Endothelial cell (in vitro differentiated cells): Measurements from ENCODE around the gene TNFRSF8. TPM values are rescaled to one million over a fixed set of nuclear protein-coding genes. Genes with fewer than 3 reads are reported as not detected.

Experiments
- DNase-seq: peaks from one replicate; pipeline ENCODE4 v3.0.0; 2021; ENCODE audit warnings: low spot score
- H3K27ac Mint-ChIP-seq: one replicate; pipeline ENCODE4 v1.8.0; 2021; ENCODE audit warnings: mixed read lengths, inconsistent platforms; ENCODE audit not compliant: unreplicated experiment
- H3K27me3 Mint-ChIP-seq: one replicate; pipeline ENCODE4 v1.8.0; 2021; ENCODE audit warnings: mild to moderate bottlenecking, moderate library complexity, mixed read lengths, inconsistent platforms; ENCODE audit not compliant: unreplicated experiment
- H3K36me3 Mint-ChIP-seq: one replicate; pipeline ENCODE4 v1.8.0; 2021; ENCODE audit warnings: mild to moderate bottlenecking, low read depth, mixed read lengths, inconsistent platforms; ENCODE audit not compliant: unreplicated experiment
- H3K4me1 Mint-ChIP-seq: one replicate; pipeline ENCODE4 v1.8.0; 2021; ENCODE audit warnings: mild to moderate bottlenecking, mixed read lengths, inconsistent platforms; ENCODE audit not compliant: unreplicated experiment
- H3K4me3 Mint-ChIP-seq: one replicate; pipeline ENCODE4 v1.8.0; 2021; ENCODE audit warnings: mild to moderate bottlenecking, mixed read lengths, inconsistent platforms; ENCODE audit not compliant: unreplicated experiment
- H3K9me3 Mint-ChIP-seq: one replicate; pipeline ENCODE4 v1.8.0; 2021; ENCODE audit warnings: mixed read lengths, inconsistent platforms; ENCODE audit not compliant: unreplicated experiment
- total RNA-seq: library from RNA; stranded (reverse); fragmentation: NEBNext Ultra II Directional; extraction: Animal tissue kit (Norgen Biotek cat#: 25700); gene quantifications from one replicate; pipeline ENCODE4 v1.2.1, GENCODE V29; 2021; ENCODE audit not compliant: unreplicated experiment
- TF ChIP-seq, protein P1 (sequence below): fragments of 200-600 bp; sonication (generic); IDR thresholded peaks from one replicate; pipeline ENCODE4 v1.5.0; 2021; ENCODE audit warnings: antibody characterized with exemption; ENCODE audit not compliant: unreplicated experiment

TNFRSF8 gene
- total RNA-seq, 1 donor from 2014 or later: 1.9 TPM

DNA sequence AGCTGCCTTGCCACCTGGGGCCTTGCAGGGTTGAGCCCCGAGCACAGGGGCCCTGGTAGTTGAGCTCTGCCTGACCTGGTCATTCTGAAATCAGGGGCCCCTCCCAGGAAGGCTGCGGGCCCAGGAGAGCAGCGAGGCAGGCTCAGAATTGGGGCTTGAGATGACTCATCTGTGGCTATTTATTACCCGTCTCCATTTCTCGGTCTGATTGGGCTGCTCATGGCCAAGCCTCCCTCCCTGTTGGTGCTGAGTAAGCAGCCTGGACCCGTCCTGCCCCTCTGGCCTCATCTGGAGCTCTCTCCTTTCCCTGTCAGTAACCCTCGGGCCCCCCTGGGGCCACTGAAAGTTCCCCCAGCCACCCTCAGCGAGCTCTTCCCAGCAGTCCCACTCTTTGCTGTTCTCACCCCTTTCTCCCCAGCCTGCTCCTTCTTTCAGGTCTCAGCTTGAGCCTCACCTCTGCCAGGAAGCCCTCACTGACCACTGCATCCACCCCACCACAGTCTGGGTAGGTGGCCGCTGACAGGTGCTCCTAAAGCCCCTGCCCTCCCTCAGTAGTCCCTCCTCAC lies 11.0 kb upstream of the TNFRSF8 start:
- TF ChIP-seq, protein P1, sequence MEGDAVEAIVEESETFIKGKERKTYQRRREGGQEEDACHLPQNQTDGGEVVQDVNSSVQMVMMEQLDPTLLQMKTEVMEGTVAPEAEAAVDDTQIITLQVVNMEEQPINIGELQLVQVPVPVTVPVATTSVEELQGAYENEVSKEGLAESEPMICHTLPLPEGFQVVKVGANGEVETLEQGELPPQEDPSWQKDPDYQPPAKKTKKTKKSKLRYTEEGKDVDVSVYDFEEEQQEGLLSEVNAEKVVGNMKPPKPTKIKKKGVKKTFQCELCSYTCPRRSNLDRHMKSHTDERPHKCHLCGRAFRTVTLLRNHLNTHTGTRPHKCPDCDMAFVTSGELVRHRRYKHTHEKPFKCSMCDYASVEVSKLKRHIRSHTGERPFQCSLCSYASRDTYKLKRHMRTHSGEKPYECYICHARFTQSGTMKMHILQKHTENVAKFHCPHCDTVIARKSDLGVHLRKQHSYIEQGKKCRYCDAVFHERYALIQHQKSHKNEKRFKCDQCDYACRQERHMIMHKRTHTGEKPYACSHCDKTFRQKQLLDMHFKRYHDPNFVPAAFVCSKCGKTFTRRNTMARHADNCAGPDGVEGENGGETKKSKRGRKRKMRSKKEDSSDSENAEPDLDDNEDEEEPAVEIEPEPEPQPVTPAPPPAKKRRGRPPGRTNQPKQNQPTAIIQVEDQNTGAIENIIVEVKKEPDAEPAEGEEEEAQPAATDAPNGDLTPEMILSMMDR: no peak
- no peak overlapping the region for H3K27ac Mint-ChIP-seq
- H3K4me1 Mint-ChIP-seq: no peaks in the 10 kb centered on the region
- peaks cover 5% of the 10 kb centered on the region for H3K27me3 Mint-ChIP-seq
- H3K9me3 Mint-ChIP-seq: no peaks in the 10 kb centered on the region
- no peaks in the 10 kb centered on the region for H3K36me3 Mint-ChIP-seq
- no peak for DNase-seq
- H3K4me3 Mint-ChIP-seq: no peak overlapping the region

DNA sequence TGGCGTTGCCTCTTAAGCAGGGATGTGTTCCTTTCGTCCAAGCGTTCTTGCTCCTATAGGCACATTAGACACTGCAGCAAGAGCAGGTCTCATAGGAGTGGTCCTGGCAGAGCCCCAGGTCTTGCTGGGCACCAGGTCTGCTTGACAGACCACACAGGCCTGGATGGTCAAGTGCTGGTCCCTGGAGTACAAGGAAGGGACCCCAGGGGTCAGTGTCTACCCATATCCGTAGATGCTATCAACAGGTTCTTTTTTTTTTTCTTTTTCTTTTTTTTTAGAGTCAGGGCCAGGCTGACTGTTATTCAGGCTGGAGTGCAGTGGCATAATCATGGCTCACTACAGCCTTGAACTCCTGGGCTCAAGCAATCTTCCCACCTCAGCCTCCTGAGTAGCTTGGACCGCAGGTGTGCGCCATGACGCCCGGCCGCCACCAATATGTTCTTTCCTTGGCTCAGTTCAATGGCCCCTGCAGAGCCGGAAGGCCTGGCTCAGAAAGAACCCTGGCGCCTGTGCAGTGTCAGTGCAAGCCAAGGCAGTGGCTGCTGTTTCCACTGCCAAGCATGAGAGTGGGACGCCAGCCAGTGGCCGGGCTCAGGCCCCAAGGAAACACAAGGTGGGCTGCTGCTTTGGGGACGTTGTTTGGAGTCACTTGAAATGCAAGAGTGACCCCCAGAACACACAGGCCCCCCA lies 10.0 kb upstream of the TNFRSF8 start:
- H3K36me3 Mint-ChIP-seq: no peaks in the 10 kb centered on the region
- peaks cover 5% of the 10 kb centered on the region for H3K27me3 Mint-ChIP-seq
- H3K4me1 Mint-ChIP-seq: no peaks in the 10 kb centered on the region
- no peak overlapping the region for H3K4me3 Mint-ChIP-seq
- H3K27ac Mint-ChIP-seq: no peak overlapping the region
- DNase-seq: no peak
- H3K9me3 Mint-ChIP-seq: no peaks in the 10 kb centered on the region
- TF ChIP-seq, protein P1: no peak

DNA sequence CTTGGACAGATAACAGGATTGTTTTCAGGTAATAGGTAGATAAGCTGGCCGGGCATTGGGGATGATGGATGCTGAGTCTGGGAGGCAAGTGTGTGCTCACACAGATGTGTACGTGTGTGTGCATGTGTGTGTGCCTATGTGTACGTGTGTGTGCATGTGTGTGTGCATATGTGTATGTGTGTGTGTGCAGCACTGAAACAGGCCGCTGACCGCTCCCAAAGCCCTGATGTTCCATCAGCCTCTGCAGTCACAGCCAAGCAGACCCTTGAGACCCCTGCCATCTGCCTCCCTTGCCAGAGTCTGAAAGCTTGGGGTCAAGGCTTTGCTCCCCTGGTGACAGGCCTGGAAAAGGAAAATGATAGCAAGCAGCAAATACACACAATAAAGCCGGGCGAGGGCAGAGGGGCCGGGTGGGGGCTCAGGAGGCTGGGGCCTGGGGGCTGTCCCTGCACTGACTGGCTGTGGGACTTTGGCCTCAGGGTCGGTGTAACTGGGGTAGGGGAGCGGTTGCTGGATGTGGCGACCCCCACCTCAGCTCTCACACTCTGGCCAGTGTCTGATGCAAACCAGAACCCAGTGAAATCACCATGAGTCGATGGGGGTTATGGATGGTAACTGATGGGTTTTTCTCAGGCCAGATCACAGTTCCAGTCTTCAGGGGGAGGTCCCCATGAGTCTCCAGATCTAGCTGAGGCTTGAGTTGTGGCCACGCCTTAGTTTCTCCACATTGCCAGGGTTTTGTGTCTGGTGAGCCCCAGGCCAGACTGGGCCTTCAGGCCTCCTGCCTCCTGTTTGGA lies 9.2 kb upstream of the TNFRSF8 start:
- Mint-ChIP-seq H3K4me1 (no peaks in the 10 kb centered on the region), H3K27me3 (peaks cover 5% of the 10 kb centered on the region), H3K27ac (no peak overlapping the region)

DNA sequence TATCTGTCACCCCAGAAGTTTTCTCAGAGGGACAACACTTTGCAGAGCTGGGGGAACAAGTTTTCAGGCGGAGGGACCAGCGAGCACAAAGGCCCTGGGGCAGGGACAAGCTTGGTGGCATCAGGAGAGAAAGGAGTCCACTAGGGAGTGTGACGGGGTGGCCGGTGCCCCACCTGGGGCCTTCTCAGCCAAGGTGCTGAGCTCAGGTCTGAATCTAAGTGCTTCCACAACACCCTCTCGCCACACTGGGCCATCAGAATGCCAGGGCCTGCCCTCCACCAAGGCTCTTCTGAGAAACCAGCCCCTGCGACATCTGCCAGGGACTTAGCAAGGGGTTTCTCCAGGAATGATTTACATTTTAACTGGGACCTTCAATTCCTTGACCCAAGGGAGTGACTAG lies 7.8 kb upstream of the TNFRSF8 start:
- H3K27ac Mint-ChIP-seq: no peak overlapping the region
- no peaks in the 10 kb centered on the region for H3K4me1 Mint-ChIP-seq
- H3K4me3 Mint-ChIP-seq: no peak overlapping the region
- TF ChIP-seq, protein P1: no peak
- no peak for DNase-seq
- H3K9me3 Mint-ChIP-seq: no peaks in the 10 kb centered on the region
- no peaks in the 10 kb centered on the region for H3K36me3 Mint-ChIP-seq
- H3K27me3 Mint-ChIP-seq: peaks cover 6% of the 10 kb centered on the region

More for the DNA sequence above, 9.2 kb upstream of the TNFRSF8 start:
- TF ChIP-seq, protein P1: no peak
- Mint-ChIP-seq H3K4me3 (no peak overlapping the region), H3K36me3 (no peaks in the 10 kb centered on the region), H3K9me3 (no peaks in the 10 kb centered on the region)
- no peak for DNase-seq
